SK-N-SH (cell line): ENCODE data around the gene ARHGEF28. TPM values are rescaled to one million over a fixed set of nuclear protein-coding genes. Genes with fewer than 3 reads are reported as not detected.

ENCODE experiments used
- CTCF ChIA-PET: fragments of 300-600, 350-600 bp; formaldehyde crosslinking; extraction: SDS; loops from one replicate; lab custom pipeline; 2021; lab: Yijun Ruan, JAX
- POLR2A ChIA-PET: fragments of 350-600 bp; sonication (Branson Sonifier 250); formaldehyde crosslinking; extraction: SDS; loops from one replicate; lab custom pipeline; 2020; ENCODE audit warnings: antibody characterized with exemption, inconsistent platforms; lab: Yijun Ruan, JAX
- DNase-seq: peaks from one replicate; pipeline ENCODE4 v3.0.0; 2012
- H2AFZ ChIP-seq: fragments of 200-600 bp; sonication (generic); 2 replicates; pipeline ENCODE4 v1.8.1; 2016; ENCODE audit warnings: antibody characterized with exemption, mild to moderate bottlenecking, low read depth
- H3F3A ChIP-seq: fragments of 200-600 bp; sonication (generic); replicated peaks from 2 replicates; pipeline ENCODE3; 2016; ENCODE audit warnings: antibody characterized with exemption, mild to moderate bottlenecking; ENCODE audit not compliant: insufficient read depth
- H3K27ac ChIP-seq, 2 experiments: fragments of 200-500 bp in 1 of 2; fragments of 200-600 bp in 1 of 2; sonication (Bioruptor generic) in 1 of 2; sonication (generic), shearing (Covaris generic) in 1 of 2; 2 replicates each; pipeline versions ENCODE4 v1.5.1 to v1.6.1; 2014 to 2016; ENCODE audit warnings: low read depth in 2 of 2, inconsistent platforms in 1 of 2, low read length in 1 of 2, mild to moderate bottlenecking in 1 of 2, mixed read lengths in 1 of 2
- H3K27me3 ChIP-seq: fragments of 200-600 bp; sonication (generic), shearing (Covaris generic); 2 replicates; pipeline ENCODE4 v1.6.1; 2016; ENCODE audit warnings: mixed run types; ENCODE audit not compliant: insufficient read depth
- H3K36me3 ChIP-seq, 2 experiments: fragments of 200-500 bp in 1 of 2; fragments of 200-600 bp in 1 of 2; sonication (Bioruptor generic) in 1 of 2; sonication (generic) in 1 of 2; replicated peaks in 1 of 2; 2 replicates each; pipeline versions ENCODE3 to v1.5.1; 2014 to 2016; ENCODE audit warnings: low read length in 1 of 2, mild to moderate bottlenecking in 1 of 2; ENCODE audit not compliant: insufficient read depth in 2 of 2, control insufficient read depth in 1 of 2
- H3K4me1 ChIP-seq, 2 experiments: fragments of 200-500 bp in 1 of 2; fragments of 200-600 bp in 1 of 2; sonication (Bioruptor generic) in 1 of 2; sonication (generic), shearing (Covaris generic) in 1 of 2; 2 replicates each; pipeline versions ENCODE4 v1.5.1 to v1.6.1; 2014 to 2016; ENCODE audit warnings: low read depth in 1 of 2, low read length in 1 of 2, mixed run types in 1 of 2; ENCODE audit not compliant: insufficient read depth in 2 of 2, control insufficient read depth in 1 of 2
- H3K4me2 ChIP-seq: fragments of 200-600 bp; sonication (generic), shearing (Covaris generic); 2 replicates; pipeline ENCODE4 v1.6.1; 2017; ENCODE audit warnings: mixed run types
- H3K4me3 ChIP-seq, 2 experiments: fragments of 200-500 bp in 1 of 2; fragments of 200-600 bp in 1 of 2; sonication (Bioruptor generic) in 1 of 2; sonication (generic), shearing (Covaris generic) in 1 of 2; 2 replicates each; pipeline versions ENCODE4 v1.5.1 to v1.8.1; 2014 to 2016; ENCODE audit warnings: low read depth in 2 of 2, inconsistent platforms in 1 of 2, low read length in 1 of 2, mild to moderate bottlenecking in 1 of 2, mixed read lengths in 1 of 2, moderate library complexity in 1 of 2
- H3K79me2 ChIP-seq: fragments of 200-600 bp; sonication (generic); 2 replicates; pipeline ENCODE4 v1.8.1; 2017; ENCODE audit warnings: mild to moderate bottlenecking; ENCODE audit not compliant: insufficient read depth
- H3K9ac ChIP-seq: fragments of 200-600 bp; sonication (generic); 2 replicates; pipeline ENCODE4 v1.6.1; 2017; ENCODE audit warnings: mixed run types
- H3K9me2 ChIP-seq: fragments of 200-600 bp; sonication (generic); 2 replicates; pipeline ENCODE4 v1.6.1; 2017; ENCODE audit warnings: mixed run types
- H3K9me3 ChIP-seq: fragments of 200-600 bp; sonication (generic); 2 replicates; pipeline ENCODE4 v1.6.1; 2017; ENCODE audit warnings: mixed run types, mild to moderate bottlenecking, moderate library complexity
- H4K20me1 ChIP-seq: fragments of 200-600 bp; sonication (generic); 2 replicates; pipeline ENCODE4 v1.6.1; 2017; ENCODE audit warnings: mild to moderate bottlenecking, mixed run types; ENCODE audit not compliant: insufficient read depth
- CHD2 ChIP-seq: fragments of 150-350 bp; IDR thresholded peaks from 2 replicates; pipeline ENCODE4 v1.6.1; 2018; ENCODE audit warnings: low read length; ENCODE audit not compliant: partially characterized antibody
- EZH2phosphoT487 ChIP-seq: fragments of 200-600 bp; sonication (generic); IDR thresholded peaks from 2 replicates; pipeline ENCODE4 v1.6.1; 2017; ENCODE audit warnings: low read depth, mixed run types, mild to moderate bottlenecking, antibody characterized with exemption, moderate library complexity, borderline replicate concordance
- FOSL2 ChIP-seq: IDR thresholded peaks from 2 replicates; pipeline ENCODE4 v1.4.0; 2012; ENCODE audit warnings: low read depth, mild to moderate bottlenecking, moderate library complexity, borderline replicate concordance
- FOXJ3 ChIP-seq: sonication (generic); formaldehyde crosslinking; IDR thresholded peaks from 2 replicates; pipeline ENCODE4 v1.5.1; 2020; ENCODE audit warnings: mild to moderate bottlenecking, missing genetic modification reagents
- FOXM1 ChIP-seq: IDR thresholded peaks from 2 replicates; pipeline ENCODE4 v1.4.0; 2012; ENCODE audit warnings: low read depth, mild to moderate bottlenecking
- GATA2 ChIP-seq: sonication (generic); formaldehyde crosslinking; IDR thresholded peaks from 2 replicates; pipeline ENCODE4 v1.5.0; 2020; ENCODE audit warnings: mild to moderate bottlenecking, missing genetic modification reagents
- JUND ChIP-seq: IDR thresholded peaks from 2 replicates; pipeline ENCODE4 v1.4.0; 2012
- MEF2A ChIP-seq: IDR thresholded peaks from 2 replicates; pipeline ENCODE4 v1.4.0; 2012; ENCODE audit warnings: low read depth, borderline replicate concordance
- NRF1 ChIP-seq: IDR thresholded peaks from 2 replicates; pipeline ENCODE4 v1.6.1; 2012; ENCODE audit warnings: low read depth, mild to moderate bottlenecking, low read length
- PBX3 ChIP-seq: IDR thresholded peaks from 2 replicates; pipeline ENCODE4; 2012
- POLR2AphosphoS5 ChIP-seq: IDR thresholded peaks from 2 replicates; pipeline ENCODE4 v1.6.1; 2012; ENCODE audit warnings: low read depth, low read length
- RAD21 ChIP-seq: IDR thresholded peaks from 2 replicates; pipeline ENCODE4 v1.6.1; 2012; ENCODE audit warnings: mild to moderate bottlenecking, low read length
- RFX5 ChIP-seq: IDR thresholded peaks from 2 replicates; pipeline ENCODE4 v1.6.1; 2012; ENCODE audit warnings: mild to moderate bottlenecking, improper control_type of control experiment, low read length
- SIN3A ChIP-seq: IDR thresholded peaks from 2 replicates; pipeline ENCODE4 v1.6.1; 2012; ENCODE audit warnings: low read depth, mild to moderate bottlenecking, low read length, moderate library complexity, borderline replicate concordance
- SMC3 ChIP-seq: IDR thresholded peaks from 2 replicates; pipeline ENCODE4 v1.6.1; 2012; ENCODE audit warnings: low read depth, low read length, improper control_type of control experiment
- TEAD4 ChIP-seq: IDR thresholded peaks from 2 replicates; pipeline ENCODE4 v1.4.0; 2012; ENCODE audit warnings: mild to moderate bottlenecking, borderline replicate concordance; ENCODE audit not compliant: insufficient read depth
- USF2 ChIP-seq: fragments of 150-350 bp; IDR thresholded peaks from 2 replicates; pipeline ENCODE4 v1.6.1; 2017; ENCODE audit warnings: antibody characterized with exemption, low read length, low read depth, borderline replicate concordance
- WGBS: methylation state at CpG from one replicate; pipeline ENCODE4 v1.1.6; 2017; ENCODE audit warnings: low lambda C conversion rate; 5-methylcytosine and 5-hydroxymethylcytosine counted together
- polyA plus RNA-seq, 3 experiments: library from polyadenylated mRNA; depleted of rRNA; stranded (reverse); fragments of >200 nt; gene quantifications; 2 replicates each; pipeline ENCODE4 v1.2.3, GENCODE V29; 2012
- TF ChIP-seq, protein P1 (sequence below): IDR thresholded peaks from 2 replicates; pipeline ENCODE4 v1.4.0; 2012; ENCODE audit warnings: low read depth, borderline replicate concordance
- TF ChIP-seq, protein P2 (sequence below): IDR thresholded peaks from 2 replicates; pipeline ENCODE4 v1.6.1; 2012; ENCODE audit warnings: mild to moderate bottlenecking, low read depth, low read length, moderate library complexity

The ARHGEF28 gene
- polyA plus RNA-seq, 1 of the 3 experiments (the other 2 are of a cell fraction): 4.2 TPM

DNA sequence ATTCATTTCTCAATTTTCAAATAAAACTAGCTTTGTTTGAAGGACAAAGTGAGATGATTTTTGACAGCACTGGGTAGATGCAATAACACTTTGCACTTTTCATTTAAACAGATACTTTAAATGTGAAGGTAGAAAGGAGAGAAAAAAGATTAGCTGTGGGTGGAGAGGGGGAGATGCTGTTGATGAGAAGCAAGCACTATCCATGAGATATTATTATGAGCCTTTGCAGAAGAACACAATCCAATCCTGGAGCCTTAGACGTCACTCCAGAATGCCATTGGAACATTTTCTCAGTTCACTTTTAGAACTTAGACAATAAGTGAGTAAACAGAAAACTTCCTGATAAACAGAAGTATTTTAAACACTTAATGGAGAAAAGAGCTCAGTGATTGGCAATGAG is 351.1 kb downstream of the ARHGEF28 start:
- H3K79me2 ChIP-seq: no peaks in the 10 kb centered on the region
- H3K9me3 ChIP-seq: no peaks in the 10 kb centered on the region
- no peak for DNase-seq
- H3K9ac ChIP-seq: no peak overlapping the region
- ChIA-PET CTCF (interaction anchor here (0.7 to 2.9 kb wide), 4 partner anchors 8 to 664 kb away, joined by 3 to 11 read pairs (median 3); partner anchors contain the start of gene ENC1), POLR2A (no interaction called here)
- WGBS: 74% methylated on average over 1 of the region's 1 CpG
- TF ChIP-seq TEAD4: no peak
- TF ChIP-seq, protein P1, sequence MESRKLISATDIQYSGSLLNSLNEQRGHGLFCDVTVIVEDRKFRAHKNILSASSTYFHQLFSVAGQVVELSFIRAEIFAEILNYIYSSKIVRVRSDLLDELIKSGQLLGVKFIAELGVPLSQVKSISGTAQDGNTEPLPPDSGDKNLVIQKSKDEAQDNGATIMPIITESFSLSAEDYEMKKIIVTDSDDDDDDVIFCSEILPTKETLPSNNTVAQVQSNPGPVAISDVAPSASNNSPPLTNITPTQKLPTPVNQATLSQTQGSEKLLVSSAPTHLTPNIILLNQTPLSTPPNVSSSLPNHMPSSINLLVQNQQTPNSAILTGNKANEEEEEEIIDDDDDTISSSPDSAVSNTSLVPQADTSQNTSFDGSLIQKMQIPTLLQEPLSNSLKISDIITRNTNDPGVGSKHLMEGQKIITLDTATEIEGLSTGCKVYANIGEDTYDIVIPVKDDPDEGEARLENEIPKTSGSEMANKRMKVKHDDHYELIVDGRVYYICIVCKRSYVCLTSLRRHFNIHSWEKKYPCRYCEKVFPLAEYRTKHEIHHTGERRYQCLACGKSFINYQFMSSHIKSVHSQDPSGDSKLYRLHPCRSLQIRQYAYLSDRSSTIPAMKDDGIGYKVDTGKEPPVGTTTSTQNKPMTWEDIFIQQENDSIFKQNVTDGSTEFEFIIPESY: no peak
- no peak for TF ChIP-seq EZH2phosphoT487
- TF ChIP-seq PBX3: no peak
- TF ChIP-seq JUND: no peak
- TF ChIP-seq SMC3: no peak
- no peak for TF ChIP-seq USF2
- no peak for TF ChIP-seq MEF2A
- no peak for TF ChIP-seq GATA2 (CRISPR knock-in tag)
- no peaks in the 10 kb centered on the region for H3K36me3 ChIP-seq
- no peaks in the 10 kb centered on the region for H3F3A ChIP-seq
- no peak overlapping the region for H3K4me3 ChIP-seq
- no peak overlapping the region for H2AFZ ChIP-seq
- H3K27me3 ChIP-seq: no peaks in the 10 kb centered on the region
- H4K20me1 ChIP-seq: no peaks in the 10 kb centered on the region
- H3K27ac ChIP-seq: no peak overlapping the region
- no peaks in the 10 kb centered on the region for H3K9me2 ChIP-seq
- H3K4me2 ChIP-seq: no peak overlapping the region
- peaks cover 0 to 3% of the 10 kb centered on the region in 2 experiments; a peak in 1 of 4 replicates for H3K4me1 ChIP-seq

DNA sequence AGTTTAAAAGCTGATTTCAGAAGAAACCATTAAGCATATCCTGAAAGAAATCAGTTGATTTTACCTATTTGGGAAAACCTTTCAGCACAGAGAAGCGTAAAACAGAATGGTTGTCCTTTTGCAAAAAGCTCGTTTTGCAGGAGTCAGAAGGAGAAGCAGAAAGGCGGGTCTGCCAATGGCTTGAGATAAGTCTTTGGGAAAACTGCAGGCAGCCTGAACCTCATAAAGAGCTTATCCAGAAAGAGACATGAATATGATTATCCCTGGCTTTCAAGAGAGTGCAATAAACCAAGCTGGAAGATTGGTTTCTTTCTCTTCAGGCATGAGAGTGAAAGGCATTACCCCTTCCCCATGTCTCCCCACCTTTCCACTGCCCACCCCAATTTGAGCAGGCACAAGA is 353.3 kb downstream of the ARHGEF28 start:
- Histone ChIP-seq H3F3A (no peaks in the 10 kb centered on the region), H3K9me3 (no peaks in the 10 kb centered on the region), H3K27ac (no peak overlapping the region), H3K9me2 (no peaks in the 10 kb centered on the region), H3K79me2 (no peaks in the 10 kb centered on the region), H3K9ac (no peak overlapping the region), H3K4me3 (no peak overlapping the region), H3K4me1 (peaks cover 0 to 3% of the 10 kb centered on the region in 2 experiments; a peak in 1 of 4 replicates), H2AFZ (no peak overlapping the region), H3K36me3 (no peaks in the 10 kb centered on the region), H4K20me1 (no peaks in the 10 kb centered on the region), H3K27me3 (no peaks in the 10 kb centered on the region), H3K4me2 (no peak overlapping the region)
- TF ChIP-seq RFX5: no peak
- TF ChIP-seq SMC3: no peak
- no peak for TF ChIP-seq USF2
- no peak for TF ChIP-seq SIN3A
- TF ChIP-seq FOSL2: no peak
- TF ChIP-seq GATA2 (CRISPR knock-in tag): no peak
- no peak for TF ChIP-seq FOXJ3
- no peak for TF ChIP-seq NRF1
- no peak for TF ChIP-seq JUND
- no peak for TF ChIP-seq FOXM1
- TF ChIP-seq RAD21: no peak
- TF ChIP-seq POLR2AphosphoS5: no peak
- TF ChIP-seq, protein P2, sequence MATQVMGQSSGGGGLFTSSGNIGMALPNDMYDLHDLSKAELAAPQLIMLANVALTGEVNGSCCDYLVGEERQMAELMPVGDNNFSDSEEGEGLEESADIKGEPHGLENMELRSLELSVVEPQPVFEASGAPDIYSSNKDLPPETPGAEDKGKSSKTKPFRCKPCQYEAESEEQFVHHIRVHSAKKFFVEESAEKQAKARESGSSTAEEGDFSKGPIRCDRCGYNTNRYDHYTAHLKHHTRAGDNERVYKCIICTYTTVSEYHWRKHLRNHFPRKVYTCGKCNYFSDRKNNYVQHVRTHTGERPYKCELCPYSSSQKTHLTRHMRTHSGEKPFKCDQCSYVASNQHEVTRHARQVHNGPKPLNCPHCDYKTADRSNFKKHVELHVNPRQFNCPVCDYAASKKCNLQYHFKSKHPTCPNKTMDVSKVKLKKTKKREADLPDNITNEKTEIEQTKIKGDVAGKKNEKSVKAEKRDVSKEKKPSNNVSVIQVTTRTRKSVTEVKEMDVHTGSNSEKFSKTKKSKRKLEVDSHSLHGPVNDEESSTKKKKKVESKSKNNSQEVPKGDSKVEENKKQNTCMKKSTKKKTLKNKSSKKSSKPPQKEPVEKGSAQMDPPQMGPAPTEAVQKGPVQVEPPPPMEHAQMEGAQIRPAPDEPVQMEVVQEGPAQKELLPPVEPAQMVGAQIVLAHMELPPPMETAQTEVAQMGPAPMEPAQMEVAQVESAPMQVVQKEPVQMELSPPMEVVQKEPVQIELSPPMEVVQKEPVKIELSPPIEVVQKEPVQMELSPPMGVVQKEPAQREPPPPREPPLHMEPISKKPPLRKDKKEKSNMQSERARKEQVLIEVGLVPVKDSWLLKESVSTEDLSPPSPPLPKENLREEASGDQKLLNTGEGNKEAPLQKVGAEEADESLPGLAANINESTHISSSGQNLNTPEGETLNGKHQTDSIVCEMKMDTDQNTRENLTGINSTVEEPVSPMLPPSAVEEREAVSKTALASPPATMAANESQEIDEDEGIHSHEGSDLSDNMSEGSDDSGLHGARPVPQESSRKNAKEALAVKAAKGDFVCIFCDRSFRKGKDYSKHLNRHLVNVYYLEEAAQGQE: no peak
- no peak for TF ChIP-seq CHD2
- WGBS: 51% methylated on average over 3 of the region's 3 CpGs
- POLR2A ChIA-PET: no interaction called here
- no peak for DNase-seq
- CTCF ChIA-PET: interaction anchor here (0.8 to 1.3 kb wide), 4 partner anchors 37 to 662 kb away, joined by 3 to 4 read pairs (median 3); no protein-coding TSS in a partner anchor
